CD4-positive, alpha-beta memory T cell (primary cell): Measurements from ENCODE around the gene CDCA7L. TPM values are rescaled to one million over a fixed set of nuclear protein-coding genes. Genes with fewer than 3 reads are reported as not detected.
A peak's percentile ranks its signal among the peaks of the same experiment; 100 is the strongest.

Experiments used
- CTCF ChIA-PET: fragments of 350-600 bp; sonication (Branson Sonifier 250); formaldehyde crosslinking; loops from one replicate; lab custom pipeline; 2021; ENCODE audit warnings: inconsistent platforms; ENCODE audit not compliant: partially characterized antibody; lab: Charles Lee
- POLR2A ChIA-PET: fragments of 350-600 bp; sonication (Branson Sonifier 250); formaldehyde crosslinking; loops from one replicate; lab custom pipeline; 2021; ENCODE audit not compliant: partially characterized antibody; lab: Charles Lee
- DNase-seq, 5 donors: peaks; one replicate each; pipeline versions ENCODE4 v3.0.0 to v3.0.0-alpha.2; 2020 to 2022; ENCODE audit warnings: mixed read lengths in 1 of 5
- H3K27ac ChIP-seq: one replicate; pipeline ENCODE4 v1.7.0; 2013; ENCODE audit warnings: low read depth, low read length
- H3K27me3 ChIP-seq: 2 replicates; pipeline ENCODE4 v1.7.0; 2013; ENCODE audit warnings: mild to moderate bottlenecking, low read length, moderate library complexity; ENCODE audit not compliant: insufficient read depth
- H3K36me3 ChIP-seq: 2 replicates; pipeline ENCODE4 v1.7.0; 2013; ENCODE audit warnings: mild to moderate bottlenecking, low read length, moderate library complexity; ENCODE audit not compliant: insufficient read depth
- H3K4me1 ChIP-seq: 2 replicates; pipeline ENCODE4 v1.7.0; 2013; ENCODE audit warnings: mild to moderate bottlenecking, low read length, moderate library complexity; ENCODE audit not compliant: insufficient read depth
- H3K4me3 ChIP-seq, 2 donors: one replicate each; pipeline ENCODE4 v1.7.0; 2013; ENCODE audit warnings: low read length in 2 of 2, mild to moderate bottlenecking in 1 of 2
- H3K9me3 ChIP-seq, 2 donors: one replicate each; pipeline ENCODE4 v1.7.0; 2013; ENCODE audit warnings: low read length in 2 of 2, control low read depth in 1 of 2; ENCODE audit not compliant: control insufficient read depth in 1 of 2
- H3K27ac Mint-ChIP-seq, 7 donors: one replicate each; pipeline ENCODE4 v1.8.0; 2020 to 2021; ENCODE audit warnings: mixed read lengths in 7 of 7, mild to moderate bottlenecking in 6 of 7, inconsistent platforms in 3 of 7, moderate library complexity in 3 of 7
- H3K27me3 Mint-ChIP-seq, 2 donors: one replicate each; pipeline ENCODE4 v1.8.0; 2020 to 2021; ENCODE audit warnings: mixed read lengths in 2 of 2
- H3K36me3 Mint-ChIP-seq, 2 donors: one replicate each; pipeline ENCODE4 v1.8.0; 2020 to 2021; ENCODE audit warnings: mixed read lengths in 2 of 2, inconsistent platforms in 1 of 2, mild to moderate bottlenecking in 1 of 2
- H3K4me1 Mint-ChIP-seq, 4 donors: one replicate each; pipeline ENCODE4 v1.8.0; 2020 to 2021; ENCODE audit warnings: mixed read lengths in 4 of 4, mild to moderate bottlenecking in 1 of 4
- H3K4me3 Mint-ChIP-seq, 8 donors: one replicate each; pipeline ENCODE4 v1.8.0; 2020 to 2021; ENCODE audit warnings: mixed read lengths in 8 of 8, mild to moderate bottlenecking in 7 of 8, moderate library complexity in 6 of 8, inconsistent platforms in 3 of 8
- H3K9me3 Mint-ChIP-seq, 8 donors: one replicate each; pipeline ENCODE4 v1.8.0; 2020 to 2021; ENCODE audit warnings: mixed read lengths in 8 of 8, mild to moderate bottlenecking in 5 of 8, inconsistent platforms in 3 of 8, moderate library complexity in 1 of 8
- intact Hi-C: fragments of 100-400 bp; cut with micrococcal nuclease; formaldehyde crosslinking; loops from one replicate; pipeline ENCODE4 v1.15.1; 2023
- polyA plus RNA-seq, 2 donors: library from polyadenylated mRNA; unstranded; fragments of 300-500 nt; fragmentation: Illumina TruSeq; gene quantifications; one replicate each; pipeline ENCODE4 v1.2.3, GENCODE V29; 2021
- total RNA-seq, 2 experiments: library from RNA; stranded (reverse); gene quantifications; one replicate each; pipeline ENCODE4 v1.2.3, GENCODE V29; 2021

Gene CDCA7L, protein sequence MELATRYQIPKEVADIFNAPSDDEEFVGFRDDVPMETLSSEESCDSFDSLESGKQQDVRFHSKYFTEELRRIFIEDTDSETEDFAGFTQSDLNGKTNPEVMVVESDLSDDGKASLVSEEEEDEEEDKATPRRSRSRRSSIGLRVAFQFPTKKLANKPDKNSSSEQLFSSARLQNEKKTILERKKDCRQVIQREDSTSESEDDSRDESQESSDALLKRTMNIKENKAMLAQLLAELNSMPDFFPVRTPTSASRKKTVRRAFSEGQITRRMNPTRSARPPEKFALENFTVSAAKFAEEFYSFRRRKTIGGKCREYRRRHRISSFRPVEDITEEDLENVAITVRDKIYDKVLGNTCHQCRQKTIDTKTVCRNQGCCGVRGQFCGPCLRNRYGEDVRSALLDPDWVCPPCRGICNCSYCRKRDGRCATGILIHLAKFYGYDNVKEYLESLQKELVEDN
- total RNA-seq (10 to 100 TPM; 17.2 to 19.6 TPM), polyA plus RNA-seq (10 to 100 TPM; 10.4 to 15.6 TPM)

DNA sequence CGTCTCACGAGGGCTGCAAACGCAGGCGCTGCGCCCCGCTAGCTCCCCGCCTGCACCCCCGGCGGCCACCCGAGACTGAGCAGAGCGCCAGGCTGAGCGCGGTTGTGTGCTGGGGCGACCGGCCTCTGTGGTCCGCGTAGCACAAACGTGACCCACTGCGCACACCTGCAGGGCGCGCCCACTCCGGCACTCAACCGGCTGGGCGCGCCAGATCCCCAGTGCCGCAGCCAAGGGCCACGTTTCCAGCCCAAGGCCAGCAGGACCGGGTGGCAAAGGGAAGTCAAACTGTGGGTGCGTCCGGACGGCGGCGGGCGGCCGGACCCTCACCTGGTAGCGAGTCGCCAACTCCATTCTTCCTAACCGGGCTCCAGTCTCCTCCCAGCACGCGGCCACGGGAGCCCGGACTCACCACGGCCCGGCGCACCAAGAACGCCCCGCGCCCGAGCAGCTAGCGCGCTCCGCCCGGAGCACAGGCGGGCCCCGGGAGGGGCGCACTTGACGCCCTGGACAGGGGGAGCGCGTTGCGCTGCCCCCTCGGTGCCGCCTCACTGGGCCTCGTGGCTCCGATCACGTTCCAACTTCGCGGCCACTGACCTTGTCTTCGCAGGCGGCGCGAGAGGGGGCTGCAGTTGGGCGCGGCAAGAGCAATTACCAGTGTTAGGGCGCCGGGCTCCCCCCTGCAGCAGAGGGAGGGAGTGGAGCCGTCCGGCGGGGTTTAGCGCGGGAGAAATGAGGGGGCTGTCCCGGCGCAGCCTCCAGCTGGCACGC lies at the start of gene CDCA7L:
Gene CDCA7L (minus strand): TSS at position 446 of the 768 bp plus-strand sequence. CDS start 95 bp downstream, at position 351.
- peaks cover 0 to 4% of the 10 kb centered on the region in 2 donors for H3K27me3 Mint-ChIP-seq
- Histone ChIP-seq H3K9me3 (no peaks in the 10 kb centered on the region), H3K4me3 (peak within 1 kb of the TSS in 1 of 2 donors; percentile 44), H3K36me3 (no peaks in the 10 kb centered on the region), H3K27ac (no peak within 1 kb of the TSS), H3K27me3 (no peaks in the 10 kb centered on the region), H3K4me1 (peaks cover 15% of the 10 kb centered on the region)
- intact Hi-C loops = loop anchor here (5.0 kb wide), 1 partner anchor 93 kb away; no protein-coding TSS in a partner anchor
- peaks cover 0 to 1% of the 10 kb centered on the region in 2 donors for H3K36me3 Mint-ChIP-seq
- no peaks in the 10 kb centered on the region for H3K9me3 Mint-ChIP-seq
- CTCF ChIA-PET = interaction anchor here (0.8 to 1.6 kb wide), 3 partner anchors 8 to 47 kb away, joined by 4 read pairs; no protein-coding TSS in a partner anchor
- peak; percentile 26 to 40 (median 38) for DNase-seq
- H3K27ac Mint-ChIP-seq = peak within 1 kb of the TSS in 1 of 7 donors; percentile 33
- peaks cover 4 to 34% (median 17%) of the 10 kb centered on the region in 4 donors for H3K4me1 Mint-ChIP-seq
- H3K4me3 Mint-ChIP-seq = peak within 1 kb of the TSS; percentile 83 to 94 (median 88)
- POLR2A ChIA-PET = interaction anchor here (0.6 to 1.0 kb wide), 3 partner anchors 22 to 518 kb away, joined by 3 to 4 read pairs (median 4); partner anchors contain the start of gene SP4

DNA sequence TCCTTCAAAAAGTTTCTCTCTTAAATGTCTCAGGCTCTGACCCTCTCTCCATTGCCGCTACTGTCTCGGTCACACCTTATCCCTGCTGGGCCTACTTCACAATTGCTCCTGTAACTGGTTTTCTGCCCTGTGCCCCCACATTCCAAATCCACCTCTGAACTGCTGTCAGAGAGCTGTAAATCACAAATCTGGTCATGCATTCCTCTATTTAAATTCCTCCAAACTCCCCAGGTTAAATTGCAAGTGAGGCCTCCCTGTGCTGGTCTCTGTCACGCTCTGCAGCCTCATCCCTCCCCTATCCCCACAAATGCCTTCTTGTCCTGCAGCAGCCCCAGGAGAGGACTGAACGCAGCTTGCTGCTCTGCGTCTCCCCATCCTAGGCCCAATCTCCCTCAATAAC lies 40.4 kb upstream of the CDCA7L start:
- no peak for DNase-seq
- H3K36me3 ChIP-seq = no peaks in the 10 kb centered on the region
- no peak overlapping the region for H3K4me3 ChIP-seq
- Mint-ChIP-seq H3K9me3 (peaks cover 0 to 1% (median 0%) of the 10 kb centered on the region in 8 donors), H3K36me3 (no peaks in the 10 kb centered on the region), H3K27ac (no peak overlapping the region), H3K27me3 (peaks cover 4 to 6% of the 10 kb centered on the region in 2 donors), H3K4me3 (no peak overlapping the region), H3K4me1 (no peaks in the 10 kb centered on the region)
- ChIA-PET POLR2A (no interaction called here), CTCF (interaction anchor here (1.0 kb wide), 1 partner anchor 15 kb away, joined by 3 read pairs; no protein-coding TSS in a partner anchor)
- intact Hi-C loops = no loop called here
- no peaks in the 10 kb centered on the region for H3K9me3 ChIP-seq
- no peaks in the 10 kb centered on the region for H3K4me1 ChIP-seq
- H3K27ac ChIP-seq = no peak overlapping the region
- H3K27me3 ChIP-seq = no peaks in the 10 kb centered on the region

DNA sequence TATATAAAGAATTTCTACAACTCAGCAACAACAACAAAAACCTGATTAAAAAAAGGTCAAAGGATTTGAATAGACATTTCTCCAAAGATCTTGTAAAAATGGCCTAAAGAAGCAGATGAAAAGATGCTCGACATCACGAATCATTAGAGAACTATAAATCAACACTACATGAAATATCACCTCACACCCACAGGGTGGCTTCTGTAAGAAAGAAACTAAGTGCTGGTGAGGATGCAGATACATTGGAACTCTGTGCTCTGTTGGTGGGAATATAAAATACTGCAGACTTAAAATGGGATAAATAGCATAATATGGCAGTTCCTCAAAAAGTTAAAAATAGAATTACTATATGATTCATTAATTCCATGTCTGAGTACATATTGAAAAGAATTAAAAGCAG lies 38.3 kb upstream of the CDCA7L start:
- Histone ChIP-seq H3K27ac (no peak overlapping the region), H3K36me3 (no peaks in the 10 kb centered on the region), H3K9me3 (no peaks in the 10 kb centered on the region), H3K27me3 (no peaks in the 10 kb centered on the region), H3K4me3 (no peak overlapping the region), H3K4me1 (no peaks in the 10 kb centered on the region)
- intact Hi-C loops = no loop called here
- no peak for DNase-seq
- Mint-ChIP-seq H3K4me3 (no peak overlapping the region), H3K36me3 (no peaks in the 10 kb centered on the region), H3K27me3 (peaks cover 4 to 5% of the 10 kb centered on the region in 2 donors), H3K27ac (no peak overlapping the region), H3K9me3 (peaks cover 0 to 1% (median 0%) of the 10 kb centered on the region in 8 donors), H3K4me1 (no peaks in the 10 kb centered on the region)
- CTCF ChIA-PET = no interaction called here
- POLR2A ChIA-PET = no interaction called here

DNA sequence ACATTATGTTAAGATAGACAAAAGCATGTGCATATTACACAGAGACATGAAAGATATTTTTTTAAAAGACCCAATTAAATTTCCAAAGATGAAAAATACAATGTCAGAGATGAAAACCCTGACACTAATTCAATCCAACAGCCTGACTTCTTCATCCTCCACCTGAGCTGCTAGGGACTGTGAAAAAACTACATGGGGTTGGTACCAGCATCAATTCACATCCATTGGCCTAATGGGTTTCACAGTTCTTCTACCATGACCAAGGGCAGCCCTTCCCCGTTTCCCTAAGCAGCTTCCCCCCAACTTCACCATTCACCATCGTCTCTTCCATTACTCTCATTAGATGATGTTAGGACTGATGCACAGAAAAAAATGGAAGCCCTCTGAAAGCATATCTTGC lies 37.4 kb upstream of the CDCA7L start:
- no peak overlapping the region for H3K27ac Mint-ChIP-seq
- H3K36me3 Mint-ChIP-seq = no peaks in the 10 kb centered on the region
- Histone ChIP-seq H3K36me3 (no peaks in the 10 kb centered on the region), H3K9me3 (no peaks in the 10 kb centered on the region), H3K27ac (no peak overlapping the region), H3K27me3 (no peaks in the 10 kb centered on the region), H3K4me1 (no peaks in the 10 kb centered on the region), H3K4me3 (no peak overlapping the region)
- no peak overlapping the region for H3K4me3 Mint-ChIP-seq
- no peaks in the 10 kb centered on the region for H3K4me1 Mint-ChIP-seq
- DNase-seq = no peak
- peaks cover 5 to 6% of the 10 kb centered on the region in 2 donors for H3K27me3 Mint-ChIP-seq
- POLR2A ChIA-PET = interaction anchor here (0.9 kb wide), 1 partner anchor 11 kb away, joined by 3 read pairs; no protein-coding TSS in a partner anchor
- CTCF ChIA-PET = no interaction called here
- intact Hi-C loops = no loop called here
- peaks cover 0 to 1% (median 0%) of the 10 kb centered on the region in 8 donors for H3K9me3 Mint-ChIP-seq

DNA sequence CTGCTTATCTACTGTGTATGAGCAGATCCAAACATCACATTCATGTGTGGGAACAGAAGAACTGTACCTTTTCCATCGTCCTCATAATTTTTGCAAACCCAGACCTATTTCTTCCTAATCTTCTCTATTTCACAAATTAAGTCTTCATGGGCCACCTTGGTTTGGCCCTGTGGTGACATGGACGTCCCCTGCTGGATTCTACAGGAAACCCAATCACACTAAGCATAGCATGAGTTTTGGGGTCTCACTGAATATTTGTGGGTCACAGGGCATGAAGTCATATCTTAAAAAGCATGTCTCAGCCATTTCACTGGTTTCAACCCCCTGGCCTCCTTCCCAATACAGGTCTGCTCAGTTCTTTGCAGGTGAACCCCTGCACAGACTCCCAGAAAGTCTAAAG lies 35.8 kb upstream of the CDCA7L start:
- intact Hi-C loops = no loop called here
- H3K36me3 Mint-ChIP-seq = no peaks in the 10 kb centered on the region
- ChIA-PET CTCF (no interaction called here), POLR2A (no interaction called here)
- no peak for DNase-seq
- no peak overlapping the region for H3K27ac Mint-ChIP-seq
- Histone ChIP-seq H3K27me3 (no peaks in the 10 kb centered on the region), H3K4me1 (no peaks in the 10 kb centered on the region), H3K27ac (no peak overlapping the region), H3K36me3 (no peaks in the 10 kb centered on the region), H3K9me3 (no peaks in the 10 kb centered on the region), H3K4me3 (no peak overlapping the region)
- H3K9me3 Mint-ChIP-seq = no peaks in the 10 kb centered on the region
- H3K4me1 Mint-ChIP-seq = no peaks in the 10 kb centered on the region
- peaks cover 5 to 6% of the 10 kb centered on the region in 2 donors for H3K27me3 Mint-ChIP-seq
- no peak overlapping the region for H3K4me3 Mint-ChIP-seq

DNA sequence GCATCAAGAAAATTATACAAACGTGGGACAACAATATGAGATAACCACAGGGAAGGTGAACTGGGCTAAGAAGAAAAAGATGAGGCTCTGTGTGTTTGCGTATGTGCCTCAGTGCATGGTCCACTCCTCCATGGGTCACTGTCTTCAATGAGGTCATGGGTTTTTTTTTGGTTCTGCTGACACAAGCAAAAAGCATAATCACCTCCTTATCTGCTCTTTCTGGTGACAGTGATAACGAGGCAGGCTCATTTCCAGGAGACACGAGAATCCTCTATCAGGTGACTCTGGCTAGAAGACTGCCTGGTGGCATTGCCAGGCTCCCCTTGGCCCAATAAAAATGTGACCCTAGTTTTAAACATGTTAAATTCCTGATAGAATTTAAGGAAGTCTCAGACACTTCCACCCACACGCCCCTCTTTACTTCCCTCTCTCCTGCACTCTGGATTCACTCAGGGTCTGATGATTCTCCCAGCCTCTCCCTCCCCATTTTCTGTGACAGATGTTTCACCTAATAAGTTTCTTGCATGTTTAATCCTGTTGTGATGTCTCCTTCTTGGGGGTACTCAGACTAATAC lies 35.3 kb upstream of the CDCA7L start:
- Mint-ChIP-seq H3K27ac (no peak overlapping the region), H3K4me3 (no peak overlapping the region), H3K9me3 (no peaks in the 10 kb centered on the region), H3K27me3 (peaks cover 5 to 6% of the 10 kb centered on the region in 2 donors), H3K4me1 (no peaks in the 10 kb centered on the region), H3K36me3 (no peaks in the 10 kb centered on the region)
- Histone ChIP-seq H3K27ac (no peak overlapping the region), H3K9me3 (no peaks in the 10 kb centered on the region), H3K27me3 (no peaks in the 10 kb centered on the region), H3K4me3 (no peak overlapping the region), H3K4me1 (no peaks in the 10 kb centered on the region), H3K36me3 (no peaks in the 10 kb centered on the region)
- POLR2A ChIA-PET = no interaction called here
- CTCF ChIA-PET = no interaction called here
- intact Hi-C loops = no loop called here
- DNase-seq = no peak
